Measurements from ENCODE around the gene TPTE2. TPM values are rescaled to one million over a fixed set of nuclear protein-coding genes. Genes with fewer than 3 reads are reported as not detected.
"Not testable (repeated sequence)": the region's sequence is repeated elsewhere in the genome, so short reads cannot be mapped to it uniquely, and the experiment has no call there.

The TPTE2 gene
- total RNA-seq, 1 donor from 2014 or later: not detected

DNA sequence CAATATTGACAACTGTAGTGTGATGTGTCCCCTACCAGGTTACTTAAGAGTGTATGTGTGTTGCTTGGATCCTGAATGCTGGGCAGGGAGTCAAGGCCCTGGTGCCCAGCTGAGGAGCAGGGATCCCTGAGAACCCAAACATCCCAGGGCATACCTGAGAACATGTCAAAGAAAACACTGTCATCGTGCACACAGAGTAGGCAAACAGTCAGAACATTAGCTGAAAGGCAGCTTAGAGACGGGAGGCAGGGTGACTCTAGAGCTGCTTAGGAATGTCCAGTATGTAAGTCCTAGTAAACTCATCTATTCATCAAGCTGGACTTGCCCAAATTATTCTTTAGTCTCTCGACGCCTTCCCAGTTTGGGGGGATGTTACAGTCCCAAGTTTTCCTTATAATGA, 4.0 kb downstream of the TPTE2 start:
- H3K9me3 Mint-ChIP-seq; H3K4me3 Mint-ChIP-seq (ENCODE audit: low read depth); H3K27ac Mint-ChIP-seq; H3K4me1 Mint-ChIP-seq (ENCODE audit: low read depth); H3K36me3 Mint-ChIP-seq (ENCODE audit: low read depth); H3K27me3 Mint-ChIP-seq (ENCODE audit: low read depth); intact Hi-C loops (cut with micrococcal nuclease); DNase-seq (ENCODE audit: low spot score): not testable (repeated sequence)

DNA sequence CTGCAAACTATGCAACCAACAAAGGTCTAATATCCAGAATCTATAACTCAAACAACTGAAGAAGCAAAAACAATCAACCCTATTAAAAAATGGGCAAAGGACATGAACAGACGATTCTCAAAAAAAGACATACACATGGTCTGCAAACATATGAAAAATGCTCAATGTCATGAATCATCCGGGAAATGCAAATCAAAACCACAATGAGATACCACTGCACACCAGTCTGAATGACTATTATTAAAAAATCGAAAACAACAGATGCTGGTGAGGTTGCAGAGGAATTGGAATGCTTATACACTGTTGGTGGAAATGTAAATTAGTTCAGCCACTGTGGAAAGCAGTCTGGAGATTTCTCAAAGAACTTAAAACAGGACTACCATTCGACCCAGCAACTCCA, 12.1 kb downstream of the TPTE2 start:
- DNase-seq (ENCODE audit: low spot score); H3K27ac Mint-ChIP-seq; H3K36me3 Mint-ChIP-seq (ENCODE audit: low read depth); H3K4me3 Mint-ChIP-seq (ENCODE audit: low read depth); H3K27me3 Mint-ChIP-seq (ENCODE audit: low read depth); intact Hi-C loops (cut with micrococcal nuclease); H3K9me3 Mint-ChIP-seq; H3K4me1 Mint-ChIP-seq (ENCODE audit: low read depth): not testable (repeated sequence)

DNA sequence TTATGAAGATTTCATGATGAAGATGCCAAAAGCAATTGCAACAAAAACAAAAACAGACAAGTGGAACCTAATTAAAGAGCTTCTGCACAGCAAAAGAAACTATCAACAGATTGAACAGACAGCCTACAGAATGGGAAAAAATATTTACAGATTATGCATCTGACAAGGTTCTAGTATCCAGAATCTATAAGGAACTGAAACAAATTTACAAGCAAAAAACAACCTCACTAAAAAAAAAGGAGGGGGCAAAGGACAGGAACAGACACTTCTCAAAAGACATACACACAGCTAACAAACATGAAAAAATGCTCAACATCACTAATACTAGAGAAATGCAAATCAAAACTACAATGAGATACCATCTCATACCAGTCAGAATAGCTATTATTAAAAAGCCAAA, 35.7 kb downstream of the TPTE2 start:
- H3K4me3 Mint-ChIP-seq (ENCODE audit: low read depth); H3K27me3 Mint-ChIP-seq (ENCODE audit: low read depth); H3K4me1 Mint-ChIP-seq (ENCODE audit: low read depth); H3K36me3 Mint-ChIP-seq (ENCODE audit: low read depth); intact Hi-C loops (cut with micrococcal nuclease); H3K27ac Mint-ChIP-seq; DNase-seq (ENCODE audit: low spot score); H3K9me3 Mint-ChIP-seq: not testable (repeated sequence)

DNA sequence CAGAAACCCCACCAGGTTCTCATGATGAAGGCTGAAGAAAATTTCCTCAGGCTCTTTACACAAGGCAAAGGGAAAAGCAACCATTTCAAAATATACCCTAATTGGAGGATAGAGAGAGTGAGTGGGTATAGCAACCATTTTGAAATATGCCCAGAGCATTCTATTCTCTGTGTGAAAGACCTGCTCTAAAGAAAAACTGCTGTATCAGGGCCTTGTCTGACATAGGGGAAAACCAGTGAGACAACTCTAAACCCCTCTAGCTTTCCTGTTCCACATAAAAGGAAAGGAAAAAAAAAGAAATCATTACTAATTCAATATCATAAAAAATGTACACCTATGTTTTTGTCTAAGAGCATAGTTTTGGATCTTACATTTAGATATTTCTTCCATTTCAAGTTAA, 42.3 kb downstream of the TPTE2 start:
- intact Hi-C loops (cut with micrococcal nuclease): no loop called here
- Mint-ChIP-seq H3K4me3 (ENCODE audit: low read depth) (no peak overlapping the region), H3K27ac (no peak overlapping the region), H3K36me3 (ENCODE audit: low read depth) (no peaks in the 10 kb centered on the region), H3K9me3 (no peaks in the 10 kb centered on the region), H3K27me3 (ENCODE audit: low read depth) (no peaks in the 10 kb centered on the region), H3K4me1 (ENCODE audit: low read depth) (no peaks in the 10 kb centered on the region)
- DNase-seq (ENCODE audit: low spot score): no peak

DNA sequence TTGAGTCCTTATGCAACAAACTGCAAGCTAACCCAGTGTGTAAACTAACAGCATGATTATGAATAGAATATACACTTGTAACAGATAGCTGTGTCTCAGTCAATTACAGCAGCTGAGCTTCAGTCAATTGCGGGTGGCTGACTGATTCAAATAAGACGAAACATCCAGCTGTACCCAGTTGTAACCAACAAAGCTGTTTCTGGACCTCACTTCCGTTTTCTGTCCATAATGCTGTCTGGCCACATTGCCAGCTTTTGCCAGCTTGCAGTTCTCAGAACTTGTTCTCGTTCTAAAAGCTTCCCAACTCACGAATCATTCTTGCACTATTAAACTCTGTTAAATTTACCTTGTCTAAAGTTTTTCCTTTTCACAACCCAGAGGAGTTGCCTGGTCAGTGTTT, 53.7 kb downstream of the TPTE2 start:
- H3K9me3 Mint-ChIP-seq; H3K36me3 Mint-ChIP-seq (ENCODE audit: low read depth); H3K27me3 Mint-ChIP-seq (ENCODE audit: low read depth); H3K4me1 Mint-ChIP-seq (ENCODE audit: low read depth); DNase-seq (ENCODE audit: low spot score); H3K27ac Mint-ChIP-seq; intact Hi-C loops (cut with micrococcal nuclease); H3K4me3 Mint-ChIP-seq (ENCODE audit: low read depth): not testable (repeated sequence)

DNA sequence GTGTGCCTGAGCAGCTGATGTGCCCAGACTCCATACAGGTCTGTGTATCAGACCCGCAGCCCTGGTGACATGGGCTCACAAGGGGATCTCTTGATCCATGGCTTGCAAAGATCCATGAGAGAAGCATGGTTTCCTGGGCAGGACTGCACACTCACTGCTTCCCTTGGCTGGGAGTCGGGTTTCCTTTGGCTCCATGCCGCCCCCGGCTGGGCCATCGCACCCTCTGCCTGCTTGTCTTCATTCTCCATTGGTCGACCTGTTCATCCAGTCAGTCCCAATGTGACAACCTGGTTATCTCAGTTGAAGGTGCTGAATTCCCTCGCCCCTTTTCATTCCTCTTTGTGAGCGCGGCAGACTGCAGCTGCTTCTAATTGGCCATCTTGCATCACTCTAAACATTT, 101.2 kb downstream of the TPTE2 start:
- intact Hi-C loops (cut with micrococcal nuclease); H3K4me1 Mint-ChIP-seq (ENCODE audit: low read depth); H3K27ac Mint-ChIP-seq: not testable (repeated sequence)

DNA sequence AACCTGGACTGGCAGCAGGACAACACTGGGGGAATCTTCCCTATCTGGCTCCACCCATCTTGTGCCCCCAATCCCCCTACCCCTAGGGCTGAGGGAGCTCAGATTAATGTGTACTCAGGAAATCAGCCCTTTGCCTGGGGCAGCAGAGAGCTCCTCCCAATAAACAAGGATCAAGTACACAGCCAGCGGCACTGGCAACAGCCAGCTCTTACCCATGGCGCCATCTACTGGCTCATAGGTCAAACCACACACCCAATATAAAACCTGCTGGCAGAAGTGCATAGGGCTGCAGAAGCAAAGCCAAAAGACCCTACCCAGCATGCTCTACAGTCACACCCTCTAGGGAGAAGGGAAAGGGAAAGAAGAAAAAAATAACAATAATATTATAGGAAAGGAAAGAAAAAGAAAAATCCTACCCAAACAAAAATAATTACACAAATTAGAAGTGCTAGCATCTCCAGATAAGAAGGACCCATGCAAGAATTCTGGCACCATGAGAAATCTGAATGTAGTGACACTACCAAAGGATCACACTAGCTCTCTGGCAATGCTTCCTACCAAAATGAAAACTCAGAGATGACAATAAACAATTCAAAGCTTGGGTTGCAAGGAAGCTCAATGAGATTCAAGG, 122.2 kb downstream of the TPTE2 start:
- H3K27me3 Mint-ChIP-seq (ENCODE audit: low read depth); H3K4me1 Mint-ChIP-seq (ENCODE audit: low read depth); H3K9me3 Mint-ChIP-seq; H3K4me3 Mint-ChIP-seq (ENCODE audit: low read depth); DNase-seq (ENCODE audit: low spot score); intact Hi-C loops (cut with micrococcal nuclease); H3K27ac Mint-ChIP-seq; H3K36me3 Mint-ChIP-seq (ENCODE audit: low read depth): not testable (repeated sequence)

More for the DNA sequence above, 101.2 kb downstream of the TPTE2 start:
- not testable (repeated sequence) for H3K27me3 Mint-ChIP-seq (ENCODE audit: low read depth); DNase-seq (ENCODE audit: low spot score); H3K36me3 Mint-ChIP-seq (ENCODE audit: low read depth); H3K4me3 Mint-ChIP-seq (ENCODE audit: low read depth)
- H3K9me3 Mint-ChIP-seq: peaks cover 22% of the 10 kb centered on the region

DNA sequence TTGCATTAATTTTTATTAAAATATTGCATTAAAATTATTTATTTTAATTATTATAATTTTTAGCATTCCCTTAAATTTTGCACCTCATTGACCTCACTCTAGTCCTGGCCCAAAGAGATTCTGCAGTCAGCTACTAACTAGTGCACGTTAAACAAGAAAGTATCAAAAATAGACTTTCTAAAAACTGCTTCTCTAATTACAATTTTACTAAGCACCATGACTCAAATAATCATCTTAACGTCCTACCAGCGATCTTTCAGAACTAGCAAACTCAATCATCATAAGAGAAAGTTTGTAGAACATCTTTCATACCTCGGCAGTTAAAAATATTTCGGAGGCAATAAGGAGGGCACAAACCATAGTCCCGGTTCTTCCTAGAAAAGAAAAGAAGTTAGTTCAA, 123.6 kb downstream of the TPTE2 start:
- H3K4me1 Mint-ChIP-seq (ENCODE audit: low read depth); H3K27ac Mint-ChIP-seq; H3K27me3 Mint-ChIP-seq (ENCODE audit: low read depth); DNase-seq (ENCODE audit: low spot score); intact Hi-C loops (cut with micrococcal nuclease); H3K9me3 Mint-ChIP-seq; H3K4me3 Mint-ChIP-seq (ENCODE audit: low read depth); H3K36me3 Mint-ChIP-seq (ENCODE audit: low read depth): not testable (repeated sequence)

DNA sequence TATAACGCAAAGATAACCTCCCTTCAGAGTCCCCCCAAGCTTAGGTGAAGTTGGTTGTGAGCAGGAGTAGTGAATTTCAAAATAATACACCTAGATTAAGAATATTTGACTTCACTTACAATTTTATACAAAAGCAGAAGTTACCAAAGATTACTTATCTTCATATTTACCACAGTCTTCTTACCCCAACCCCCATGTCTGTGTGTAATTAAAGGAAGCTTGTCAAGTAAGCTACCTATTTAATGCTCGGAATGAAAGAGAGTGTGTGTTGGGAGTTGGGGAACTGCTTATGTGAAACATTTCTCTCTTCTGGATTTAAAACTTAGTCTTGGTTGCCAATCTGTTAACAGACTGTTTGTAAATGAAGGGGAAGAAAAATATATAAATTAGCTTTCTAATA, 139.1 kb downstream of the TPTE2 start:
- H3K4me3 Mint-ChIP-seq (ENCODE audit: low read depth); H3K4me1 Mint-ChIP-seq (ENCODE audit: low read depth); H3K27me3 Mint-ChIP-seq (ENCODE audit: low read depth); intact Hi-C loops (cut with micrococcal nuclease); H3K36me3 Mint-ChIP-seq (ENCODE audit: low read depth); DNase-seq (ENCODE audit: low spot score); H3K27ac Mint-ChIP-seq: not testable (repeated sequence)
- peaks cover 28% of the 10 kb centered on the region for H3K9me3 Mint-ChIP-seq

DNA sequence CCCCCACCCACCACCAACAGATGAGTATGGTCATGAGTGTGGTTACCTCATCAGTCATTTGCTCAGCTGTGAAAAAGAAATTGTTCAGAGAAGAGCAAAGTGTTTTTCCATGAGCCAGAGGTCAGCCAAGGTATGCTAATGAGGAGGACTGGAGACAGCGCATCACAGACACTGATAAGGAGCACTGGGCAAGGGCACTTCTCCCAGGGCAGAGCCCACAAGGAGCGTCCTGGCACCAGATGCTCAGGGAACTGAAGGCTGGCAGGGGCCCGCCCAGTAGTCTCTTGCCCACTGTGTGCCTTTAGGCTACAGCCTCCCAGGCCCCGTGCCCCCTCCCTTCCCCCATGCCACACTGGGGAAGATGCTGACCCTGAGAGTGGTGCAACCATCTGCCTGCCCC, 148.8 kb downstream of the TPTE2 start:
- H3K4me3 Mint-ChIP-seq (ENCODE audit: low read depth); H3K4me1 Mint-ChIP-seq (ENCODE audit: low read depth); DNase-seq (ENCODE audit: low spot score); H3K36me3 Mint-ChIP-seq (ENCODE audit: low read depth); intact Hi-C loops (cut with micrococcal nuclease); H3K27ac Mint-ChIP-seq; H3K27me3 Mint-ChIP-seq (ENCODE audit: low read depth): not testable (repeated sequence)
- H3K9me3 Mint-ChIP-seq: peaks cover 44% of the 10 kb centered on the region

DNA sequence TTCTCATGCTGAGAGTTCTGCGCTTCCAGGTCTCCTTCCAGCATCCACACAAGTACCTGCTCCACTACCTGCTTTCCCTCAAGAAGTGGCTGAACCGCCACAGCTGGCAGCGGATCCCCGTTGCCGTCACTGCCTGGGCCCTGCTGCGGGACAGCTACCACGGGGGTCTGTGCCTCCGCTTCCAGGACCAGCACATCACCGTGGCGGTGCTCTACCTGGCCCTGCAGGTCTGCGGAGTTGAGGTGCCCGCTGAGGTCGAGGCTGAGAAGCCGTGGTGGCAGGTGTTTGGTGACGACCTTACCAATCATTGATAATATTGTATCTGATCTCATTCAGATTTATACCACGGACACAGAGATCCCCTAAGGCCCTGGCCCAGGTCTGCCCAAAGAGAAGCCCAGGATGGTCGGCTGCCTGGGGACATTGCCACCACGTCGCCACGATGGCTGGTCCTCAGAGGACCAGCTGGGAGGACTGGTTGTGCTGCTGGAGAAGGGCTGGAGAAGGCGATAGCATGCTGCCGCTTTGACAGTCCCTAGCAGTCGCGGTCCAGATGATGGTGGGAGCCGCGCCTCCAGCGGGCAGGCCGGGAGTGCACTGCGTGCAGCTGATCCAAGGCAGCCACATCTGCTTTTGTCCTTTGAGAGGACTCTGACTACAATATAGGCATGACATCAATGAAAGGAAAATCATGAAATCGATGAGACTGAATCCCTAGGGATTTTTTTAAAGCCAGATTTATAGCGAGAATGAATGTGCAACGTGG, 178.4 kb downstream of the TPTE2 start:
- H3K36me3 Mint-ChIP-seq (ENCODE audit: low read depth); intact Hi-C loops (cut with micrococcal nuclease): not testable (repeated sequence)

DNA sequence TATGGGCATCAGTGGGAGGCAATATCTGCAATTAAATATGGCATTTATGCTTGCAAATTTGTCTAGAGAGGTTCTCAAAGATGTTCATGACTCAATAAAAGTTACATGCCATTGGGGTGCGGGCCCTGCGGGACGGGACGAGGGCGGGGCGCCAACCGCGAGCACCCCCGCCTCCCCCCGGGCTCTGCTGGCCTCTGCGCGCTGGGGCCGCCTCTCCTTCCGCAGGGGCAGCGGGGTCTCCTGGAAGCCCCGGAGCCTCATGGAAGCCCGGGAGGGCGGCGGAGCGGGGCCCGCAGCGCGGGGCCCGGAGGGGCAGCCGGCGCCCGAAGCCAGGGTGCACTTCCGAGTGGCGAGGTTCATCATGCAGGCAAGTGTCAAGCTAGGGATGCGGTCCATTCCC, 179.2 kb downstream of the TPTE2 start:
- intact Hi-C loops (cut with micrococcal nuclease): no loop called here
- H3K4me1 Mint-ChIP-seq (ENCODE audit: low read depth): no peaks in the 10 kb centered on the region
- no peaks in the 10 kb centered on the region for H3K27me3 Mint-ChIP-seq (ENCODE audit: low read depth)
- no peaks in the 10 kb centered on the region for H3K36me3 Mint-ChIP-seq (ENCODE audit: low read depth)
- no peak overlapping the region for H3K27ac Mint-ChIP-seq
- no peaks in the 10 kb centered on the region for H3K9me3 Mint-ChIP-seq
- DNase-seq (ENCODE audit: low spot score): no peak
- H3K4me3 Mint-ChIP-seq (ENCODE audit: low read depth): no peak overlapping the region

More for the DNA sequence above, 178.4 kb downstream of the TPTE2 start:
- not testable (repeated sequence) for H3K9me3 Mint-ChIP-seq; H3K27me3 Mint-ChIP-seq (ENCODE audit: low read depth); H3K4me3 Mint-ChIP-seq (ENCODE audit: low read depth); H3K27ac Mint-ChIP-seq; H3K4me1 Mint-ChIP-seq (ENCODE audit: low read depth); DNase-seq (ENCODE audit: low spot score)

Data from activated T-helper 2 cell treated with anti-CD3 and anti-CD28 coated beads, Interferon-gamma antibody, Interleukin-2, Interleukin-4, amounts not matched to agents 10 μg/mL and 5 μg/mL and 100 μg/mL, durations not matched to agents 14 hours and 24 hours and 36 hours (primary cell).